ENCODE data around the gene GGT7. TPM values are rescaled to one million over a fixed set of nuclear protein-coding genes. Genes with fewer than 3 reads are reported as not detected.

Gene GGT7
- total and polyA plus RNA-seq, 9 of the 15 experiments (the other 6 are each of a cell fraction or from before 2014, with no cell fraction given): 0.04 to 18.3 (median 5.9) TPM

DNA sequence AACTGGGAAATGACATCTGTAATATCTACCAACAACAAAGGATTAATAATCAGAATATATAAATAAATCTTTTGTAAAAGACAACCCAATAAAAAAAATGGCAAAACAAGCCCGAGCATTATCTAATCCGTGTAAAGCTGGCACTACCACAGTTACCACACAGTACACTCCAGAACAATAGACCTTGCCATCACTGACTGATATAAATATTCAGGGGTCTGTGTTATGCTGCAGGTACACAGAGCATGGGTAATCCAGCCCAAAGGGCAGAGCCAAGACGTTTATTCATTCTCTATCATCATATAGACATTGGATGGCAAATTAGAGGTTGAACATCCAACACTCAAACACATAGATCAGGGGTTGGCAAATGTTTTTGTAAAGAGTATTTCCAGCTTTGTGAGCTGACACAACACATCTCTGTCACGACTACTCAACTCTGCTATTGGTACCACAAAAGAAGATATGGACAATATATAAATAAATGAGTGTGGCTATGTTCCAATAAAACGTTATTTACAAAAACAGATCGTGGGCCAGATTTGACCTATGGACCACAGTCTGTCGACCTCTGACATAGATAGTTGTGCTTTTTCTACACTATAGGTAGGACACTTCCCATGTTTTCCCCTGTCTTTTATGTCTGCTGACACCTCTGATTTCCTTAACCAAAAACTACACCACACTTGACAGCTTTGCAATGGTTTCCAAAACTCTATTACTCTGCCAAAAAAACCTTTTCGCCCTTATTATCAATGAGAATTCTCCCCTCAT is 51.7 kb downstream of the GGT7 start:
- no peak for DNase-seq (ENCODE audit: extremely low read depth in 1 of 4, low spot score in 3 of 4)
- CTCF ChIA-PET (ENCODE audit: low intra/inter-chr PET ratio): no interaction called here
- no peak overlapping the region for H3K4me3 ChIP-seq
- no peaks in the 10 kb centered on the region for H3K9me3 ChIP-seq (replicated peaks; ENCODE audit: control insufficient read depth, insufficient read depth, low read depth, low read length)
- in situ Hi-C loops (cut with MboI): no loop called here
- no peak overlapping the region for H3K27ac ChIP-seq (ENCODE audit: extremely low read depth, low read depth, low read length)
- no peak overlapping the region for H2AFZ ChIP-seq (ENCODE audit: low read depth, low read length)
- peaks cover 18% of the 10 kb centered on the region; the same call in 1 of the 2 replicates for H4K20me1 ChIP-seq (replicated peaks; ENCODE audit: control insufficient read depth, insufficient read depth, low read length)
- POLR2A ChIA-PET: interaction anchor here (0.6 to 1.1 kb wide), 2 partner anchors 12 to 708 kb away, joined by 4 to 5 read pairs; no protein-coding TSS in a partner anchor
- H3K4me2 ChIP-seq (ENCODE audit: insufficient read depth, low read length): no peak overlapping the region
- BruUV-seq (replicated peaks): no TSS peak
- intact Hi-C loops (cut with micrococcal nuclease): no loop called here
- TF ChIP-seq NCOA1 (IDR thresholded peaks at IDR 0.05; ENCODE audit: low read depth) (no peak), ZNF75A (CRISPR knock-in tag; IDR thresholded peaks at IDR 0.05) (no peak), ELF4 (CRISPR knock-in tag; IDR thresholded peaks at IDR 0.05) (no peak), ZBED1 (IDR thresholded peaks at IDR 0.05) (no peak), YY1 (IDR thresholded peaks at IDR 0.05; ENCODE audit: borderline replicate concordance in 1 of 3, control insufficient read depth in 1 of 3, extremely low read depth in 1 of 3, insufficient read depth in 3 of 3, insufficient read length in 1 of 3, insufficient replicate concordance in 2 of 3, low read depth in 1 of 3, low read length in 2 of 3) (no peak)
- TF ChIP-seq, protein P1, sequence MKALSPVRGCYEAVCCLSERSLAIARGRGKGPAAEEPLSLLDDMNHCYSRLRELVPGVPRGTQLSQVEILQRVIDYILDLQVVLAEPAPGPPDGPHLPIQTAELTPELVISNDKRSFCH (CRISPR knock-in tag; IDR thresholded peaks at IDR 0.05): no peak
- TF ChIP-seq, protein P1 (tag; IDR thresholded peaks at IDR 0.05): no peak
- TF ChIP-seq, protein P2, sequence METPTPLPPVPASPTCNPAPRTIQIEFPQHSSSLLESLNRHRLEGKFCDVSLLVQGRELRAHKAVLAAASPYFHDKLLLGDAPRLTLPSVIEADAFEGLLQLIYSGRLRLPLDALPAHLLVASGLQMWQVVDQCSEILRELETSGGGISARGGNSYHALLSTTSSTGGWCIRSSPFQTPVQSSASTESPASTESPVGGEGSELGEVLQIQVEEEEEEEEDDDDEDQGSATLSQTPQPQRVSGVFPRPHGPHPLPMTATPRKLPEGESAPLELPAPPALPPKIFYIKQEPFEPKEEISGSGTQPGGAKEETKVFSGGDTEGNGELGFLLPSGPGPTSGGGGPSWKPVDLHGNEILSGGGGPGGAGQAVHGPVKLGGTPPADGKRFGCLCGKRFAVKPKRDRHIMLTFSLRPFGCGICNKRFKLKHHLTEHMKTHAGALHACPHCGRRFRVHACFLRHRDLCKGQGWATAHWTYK (CRISPR knock-in tag; IDR thresholded peaks at IDR 0.05): no peak
- TF ChIP-seq, protein P3, sequence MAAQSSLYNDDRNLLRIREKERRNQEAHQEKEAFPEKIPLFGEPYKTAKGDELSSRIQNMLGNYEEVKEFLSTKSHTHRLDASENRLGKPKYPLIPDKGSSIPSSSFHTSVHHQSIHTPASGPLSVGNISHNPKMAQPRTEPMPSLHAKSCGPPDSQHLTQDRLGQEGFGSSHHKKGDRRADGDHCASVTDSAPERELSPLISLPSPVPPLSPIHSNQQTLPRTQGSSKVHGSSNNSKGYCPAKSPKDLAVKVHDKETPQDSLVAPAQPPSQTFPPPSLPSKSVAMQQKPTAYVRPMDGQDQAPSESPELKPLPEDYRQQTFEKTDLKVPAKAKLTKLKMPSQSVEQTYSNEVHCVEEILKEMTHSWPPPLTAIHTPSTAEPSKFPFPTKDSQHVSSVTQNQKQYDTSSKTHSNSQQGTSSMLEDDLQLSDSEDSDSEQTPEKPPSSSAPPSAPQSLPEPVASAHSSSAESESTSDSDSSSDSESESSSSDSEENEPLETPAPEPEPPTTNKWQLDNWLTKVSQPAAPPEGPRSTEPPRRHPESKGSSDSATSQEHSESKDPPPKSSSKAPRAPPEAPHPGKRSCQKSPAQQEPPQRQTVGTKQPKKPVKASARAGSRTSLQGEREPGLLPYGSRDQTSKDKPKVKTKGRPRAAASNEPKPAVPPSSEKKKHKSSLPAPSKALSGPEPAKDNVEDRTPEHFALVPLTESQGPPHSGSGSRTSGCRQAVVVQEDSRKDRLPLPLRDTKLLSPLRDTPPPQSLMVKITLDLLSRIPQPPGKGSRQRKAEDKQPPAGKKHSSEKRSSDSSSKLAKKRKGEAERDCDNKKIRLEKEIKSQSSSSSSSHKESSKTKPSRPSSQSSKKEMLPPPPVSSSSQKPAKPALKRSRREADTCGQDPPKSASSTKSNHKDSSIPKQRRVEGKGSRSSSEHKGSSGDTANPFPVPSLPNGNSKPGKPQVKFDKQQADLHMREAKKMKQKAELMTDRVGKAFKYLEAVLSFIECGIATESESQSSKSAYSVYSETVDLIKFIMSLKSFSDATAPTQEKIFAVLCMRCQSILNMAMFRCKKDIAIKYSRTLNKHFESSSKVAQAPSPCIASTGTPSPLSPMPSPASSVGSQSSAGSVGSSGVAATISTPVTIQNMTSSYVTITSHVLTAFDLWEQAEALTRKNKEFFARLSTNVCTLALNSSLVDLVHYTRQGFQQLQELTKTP (IDR thresholded peaks at IDR 0.05; ENCODE audit: low read depth in 1 of 2, partially characterized antibody in 2 of 2): no peak
- TF ChIP-seq, protein P4, sequence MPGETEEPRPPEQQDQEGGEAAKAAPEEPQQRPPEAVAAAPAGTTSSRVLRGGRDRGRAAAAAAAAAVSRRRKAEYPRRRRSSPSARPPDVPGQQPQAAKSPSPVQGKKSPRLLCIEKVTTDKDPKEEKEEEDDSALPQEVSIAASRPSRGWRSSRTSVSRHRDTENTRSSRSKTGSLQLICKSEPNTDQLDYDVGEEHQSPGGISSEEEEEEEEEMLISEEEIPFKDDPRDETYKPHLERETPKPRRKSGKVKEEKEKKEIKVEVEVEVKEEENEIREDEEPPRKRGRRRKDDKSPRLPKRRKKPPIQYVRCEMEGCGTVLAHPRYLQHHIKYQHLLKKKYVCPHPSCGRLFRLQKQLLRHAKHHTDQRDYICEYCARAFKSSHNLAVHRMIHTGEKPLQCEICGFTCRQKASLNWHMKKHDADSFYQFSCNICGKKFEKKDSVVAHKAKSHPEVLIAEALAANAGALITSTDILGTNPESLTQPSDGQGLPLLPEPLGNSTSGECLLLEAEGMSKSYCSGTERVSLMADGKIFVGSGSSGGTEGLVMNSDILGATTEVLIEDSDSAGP (CRISPR knock-in tag; IDR thresholded peaks at IDR 0.05): no peak
- no peaks in the 10 kb centered on the region for H3K27me3 ChIP-seq (ENCODE audit: control insufficient read depth in 2 of 2, insufficient read depth in 2 of 2, low read length in 2 of 2)
- WGBS (ENCODE audit: insufficient coverage, low coverage, missing lambda C conversion rate): 43% methylated on average over 8 of the region's 8 CpGs
- no peaks in the 10 kb centered on the region for H3K9me1 ChIP-seq (ENCODE audit: control insufficient read depth, insufficient read depth, low read length)
- H3K9ac ChIP-seq (ENCODE audit: insufficient read depth in 1 of 2, low read depth in 2 of 2, low read length in 2 of 2): no peak overlapping the region
- peaks cover 5 to 11% of the 10 kb centered on the region in 2 experiments; a peak in 4 of 5 replicates for H3K4me1 ChIP-seq (replicated peaks in 1 of 2; ENCODE audit: control insufficient read depth in 2 of 2, insufficient read depth in 2 of 2, low read length in 2 of 2)
- no peak for ATAC-seq
- H3K36me3 ChIP-seq (ENCODE audit: control insufficient read depth, insufficient read depth, low read length): 0 out of 3 replicates have a peak, but pooled peaks cover 7% of the 10 kb centered on the region
- peaks cover 80% of the 10 kb centered on the region for H3K79me2 ChIP-seq (ENCODE audit: control insufficient read depth, insufficient read depth, low read length)
- FAIRE-seq: no peak
